Measurements from ENCODE around the gene CCDC170.
A peak's percentile ranks its signal among the peaks of the same experiment; 100 is the strongest.
"Not testable (repeated sequence)": the region's sequence is repeated elsewhere in the genome, so short reads cannot be mapped to it uniquely, and the experiment has no call there.

The CCDC170 gene, protein sequence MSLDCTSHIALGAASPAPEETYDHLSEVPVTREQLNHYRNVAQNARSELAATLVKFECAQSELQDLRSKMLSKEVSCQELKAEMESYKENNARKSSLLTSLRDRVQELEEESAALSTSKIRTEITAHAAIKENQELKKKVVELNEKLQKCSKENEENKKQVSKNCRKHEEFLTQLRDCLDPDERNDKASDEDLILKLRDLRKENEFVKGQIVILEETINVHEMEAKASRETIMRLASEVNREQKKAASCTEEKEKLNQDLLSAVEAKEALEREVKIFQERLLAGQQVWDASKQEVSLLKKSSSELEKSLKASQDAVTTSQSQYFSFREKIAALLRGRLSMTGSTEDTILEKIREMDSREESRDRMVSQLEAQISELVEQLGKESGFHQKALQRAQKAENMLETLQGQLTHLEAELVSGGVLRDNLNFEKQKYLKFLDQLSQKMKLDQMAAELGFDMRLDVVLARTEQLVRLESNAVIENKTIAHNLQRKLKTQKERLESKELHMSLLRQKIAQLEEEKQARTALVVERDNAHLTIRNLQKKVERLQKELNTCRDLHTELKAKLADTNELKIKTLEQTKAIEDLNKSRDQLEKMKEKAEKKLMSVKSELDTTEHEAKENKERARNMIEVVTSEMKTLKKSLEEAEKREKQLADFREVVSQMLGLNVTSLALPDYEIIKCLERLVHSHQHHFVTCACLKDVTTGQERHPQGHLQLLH
- total RNA-seq = 0 reads per million in 3 donors

- Histone ChIP-seq H3K4me1 (ENCODE audit: control insufficient read depth, insufficient read depth, low read length, poor library complexity, severe bottlenecking) (peaks cover 4% of the 10 kb centered on the region), H3K36me3 (ENCODE audit: control insufficient read depth, insufficient read depth, low read length) (no peaks in the 10 kb centered on the region), H3K9me3 (ENCODE audit: control insufficient read depth, low read length) (no peaks in the 10 kb centered on the region), H3K4me3 (ENCODE audit: insufficient read depth, low read depth, low read length, poor library complexity, severe bottlenecking) (peak within 1 kb of the TSS; percentile 46), H3K27me3 (replicated peaks; ENCODE audit: control insufficient read depth, insufficient read depth, low read length, poor library complexity, severe bottlenecking) (peaks cover 22% of the 10 kb centered on the region), H3K27ac (ENCODE audit: insufficient read depth, low read length, poor library complexity, severe bottlenecking) (no peak within 1 kb of the TSS)
- no peak for DNase-seq
Observed at GRCh38 chr6:151493804-151494234, at the start of gene CCDC170. CCDC170 (plus strand) TSS chr6:151494017; CDS start chr6:151494129, 112 bp downstream.

- Histone ChIP-seq H3K9me3 (ENCODE audit: control insufficient read depth, low read length) (no peaks in the 10 kb centered on the region), H3K4me1 (ENCODE audit: control insufficient read depth, insufficient read depth, low read length, poor library complexity, severe bottlenecking) (no peaks in the 10 kb centered on the region), H3K27me3 (replicated peaks; ENCODE audit: control insufficient read depth, insufficient read depth, low read length, poor library complexity, severe bottlenecking) (no peaks in the 10 kb centered on the region), H3K36me3 (ENCODE audit: control insufficient read depth, insufficient read depth, low read length) (peaks cover 4% of the 10 kb centered on the region), H3K27ac (ENCODE audit: insufficient read depth, low read length, poor library complexity, severe bottlenecking) (no peak overlapping the region), H3K4me3 (ENCODE audit: insufficient read depth, low read depth, low read length, poor library complexity, severe bottlenecking) (no peak overlapping the region)
- no peak for DNase-seq
Observed at GRCh38 chr6:151445482-151445881, 48.3 kb upstream of the CCDC170 start.

GRCh38 chr6:151447237-151447636 lies 46.6 kb upstream of the CCDC170 start:
- Histone ChIP-seq H3K4me1 (ENCODE audit: control insufficient read depth, insufficient read depth, low read length, poor library complexity, severe bottlenecking) (peaks cover 5% of the 10 kb centered on the region), H3K36me3 (ENCODE audit: control insufficient read depth, insufficient read depth, low read length) (no peaks in the 10 kb centered on the region), H3K4me3 (ENCODE audit: insufficient read depth, low read depth, low read length, poor library complexity, severe bottlenecking) (no peak overlapping the region), H3K9me3 (ENCODE audit: control insufficient read depth, low read length) (no peaks in the 10 kb centered on the region), H3K27me3 (replicated peaks; ENCODE audit: control insufficient read depth, insufficient read depth, low read length, poor library complexity, severe bottlenecking) (no peaks in the 10 kb centered on the region), H3K27ac (ENCODE audit: insufficient read depth, low read length, poor library complexity, severe bottlenecking) (no peak overlapping the region)
- DNase-seq = no peak

GRCh38 chr6:151448623-151449022 lies 45.2 kb upstream of the CCDC170 start:
- no peak for DNase-seq

DNA sequence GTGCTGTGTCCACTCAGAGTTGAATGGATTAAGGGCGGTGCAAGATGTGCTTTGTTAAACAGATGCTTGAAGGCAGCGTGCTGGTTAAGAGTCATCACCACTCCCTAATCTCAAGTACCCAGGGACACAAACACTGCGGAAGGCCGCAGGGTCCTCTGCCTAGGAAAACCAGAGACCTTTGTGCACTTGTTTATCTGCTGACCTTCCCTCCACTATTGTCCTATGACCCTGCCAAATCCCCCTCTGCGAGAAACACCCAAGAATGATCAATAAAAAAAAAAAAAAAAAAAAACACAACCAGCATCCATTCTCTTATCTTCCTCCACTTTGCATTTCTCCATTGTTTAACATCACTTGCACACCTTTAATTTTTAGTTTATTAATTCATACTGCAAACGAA lies 42.9 kb upstream of the CCDC170 start:
- not testable (repeated sequence) for H3K36me3 ChIP-seq (ENCODE audit: control insufficient read depth, insufficient read depth, low read length); DNase-seq; H3K4me3 ChIP-seq (ENCODE audit: insufficient read depth, low read depth, low read length, poor library complexity, severe bottlenecking); H3K27ac ChIP-seq (ENCODE audit: insufficient read depth, low read length, poor library complexity, severe bottlenecking); H3K9me3 ChIP-seq (ENCODE audit: control insufficient read depth, low read length); H3K27me3 ChIP-seq (replicated peaks; ENCODE audit: control insufficient read depth, insufficient read depth, low read length, poor library complexity, severe bottlenecking)
- H3K4me1 ChIP-seq (ENCODE audit: control insufficient read depth, insufficient read depth, low read length, poor library complexity, severe bottlenecking) = peaks cover 20% of the 10 kb centered on the region

More at GRCh38 chr6:151448623-151449022, 45.2 kb upstream of the CCDC170 start:
- Histone ChIP-seq H3K4me3 (ENCODE audit: insufficient read depth, low read depth, low read length, poor library complexity, severe bottlenecking) (no peak overlapping the region), H3K36me3 (ENCODE audit: control insufficient read depth, insufficient read depth, low read length) (no peaks in the 10 kb centered on the region), H3K27me3 (replicated peaks; ENCODE audit: control insufficient read depth, insufficient read depth, low read length, poor library complexity, severe bottlenecking) (no peaks in the 10 kb centered on the region), H3K9me3 (ENCODE audit: control insufficient read depth, low read length) (no peaks in the 10 kb centered on the region), H3K4me1 (ENCODE audit: control insufficient read depth, insufficient read depth, low read length, poor library complexity, severe bottlenecking) (peaks cover 13% of the 10 kb centered on the region), H3K27ac (ENCODE audit: insufficient read depth, low read length, poor library complexity, severe bottlenecking) (no peak overlapping the region)

DNA sequence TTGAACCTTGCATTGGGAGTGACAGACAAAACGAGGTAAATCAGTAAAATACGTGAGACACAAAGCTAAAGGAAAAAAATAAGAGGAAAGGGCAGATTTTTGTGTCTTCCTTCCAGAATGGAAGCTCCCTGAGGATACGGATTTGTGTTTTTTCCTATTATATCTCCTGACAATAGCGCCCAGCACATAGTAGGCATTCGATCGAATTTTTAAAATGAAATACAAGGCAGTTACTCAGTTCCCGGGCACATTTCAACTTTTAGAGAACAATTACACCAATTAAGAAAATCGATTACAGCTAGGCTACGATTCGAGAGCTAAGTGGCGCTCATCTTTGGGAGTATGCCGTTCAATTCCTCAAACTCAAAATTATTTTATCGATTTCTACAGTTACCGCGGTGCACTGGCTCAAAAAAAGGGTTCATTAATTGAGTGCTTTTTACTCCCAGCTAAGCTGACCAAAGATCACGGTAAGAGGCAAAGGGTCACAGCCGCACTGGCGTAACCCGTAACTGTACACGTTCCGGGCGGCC lies 42.3 kb upstream of the CCDC170 start:
- Histone ChIP-seq H3K4me1 (ENCODE audit: control insufficient read depth, insufficient read depth, low read length, poor library complexity, severe bottlenecking) (peaks cover 20% of the 10 kb centered on the region), H3K27me3 (replicated peaks; ENCODE audit: control insufficient read depth, insufficient read depth, low read length, poor library complexity, severe bottlenecking) (no peaks in the 10 kb centered on the region), H3K4me3 (ENCODE audit: insufficient read depth, low read depth, low read length, poor library complexity, severe bottlenecking) (peak overlapping the region; percentile 83), H3K27ac (ENCODE audit: insufficient read depth, low read length, poor library complexity, severe bottlenecking) (peak overlapping the region; percentile 86), H3K9me3 (ENCODE audit: control insufficient read depth, low read length) (no peaks in the 10 kb centered on the region), H3K36me3 (ENCODE audit: control insufficient read depth, insufficient read depth, low read length) (no peaks in the 10 kb centered on the region)
- no peak for DNase-seq

DNA sequence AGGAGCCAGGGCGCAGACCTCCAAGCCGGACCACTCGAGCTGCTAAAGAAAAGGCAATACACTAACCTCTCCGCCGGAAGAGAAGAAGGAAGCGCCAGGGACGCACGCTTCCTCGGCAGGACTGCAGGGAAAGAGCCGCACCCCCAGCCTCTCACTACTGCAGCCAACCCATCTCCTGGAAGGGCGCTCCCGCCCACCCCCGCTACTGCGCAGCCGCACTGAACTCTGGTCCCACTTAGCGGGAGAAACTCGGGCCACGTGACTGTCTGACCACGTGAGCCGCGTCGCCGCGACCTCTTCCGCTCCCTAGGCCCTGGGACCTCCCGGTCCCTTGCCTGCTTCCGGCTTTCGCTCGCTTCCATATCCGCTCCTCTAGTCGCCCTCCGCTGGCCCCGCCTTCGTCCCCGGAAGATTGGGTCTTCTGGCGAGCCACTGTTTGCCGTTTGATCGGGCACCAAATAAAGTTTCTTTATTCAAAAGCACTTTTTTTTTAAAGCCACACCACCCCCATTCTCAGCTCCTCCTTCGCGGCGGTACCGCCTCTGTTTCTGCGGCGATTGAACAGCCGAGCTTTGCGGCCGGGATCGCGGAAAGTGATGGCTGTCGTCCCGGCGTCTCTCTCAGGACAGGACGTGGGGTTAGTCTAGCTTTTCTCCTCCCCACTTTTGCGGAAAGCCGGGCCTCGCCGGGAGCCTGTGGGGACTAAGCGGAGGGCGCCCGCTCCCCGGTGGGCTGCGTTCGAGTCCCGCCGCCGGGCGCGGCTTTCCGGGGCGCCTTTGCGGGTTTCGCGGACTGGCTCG lies 41.7 kb upstream of the CCDC170 start, which contains the start of gene RMND1:
TSS of gene RMND1 (minus strand) at position 177 of the 800 bp plus-strand sequence. CDS start 6,315 bp downstream, outside the sequence.
- Histone ChIP-seq H3K36me3 (ENCODE audit: control insufficient read depth, insufficient read depth, low read length) (no peaks in the 10 kb centered on the region), H3K27ac (ENCODE audit: insufficient read depth, low read length, poor library complexity, severe bottlenecking) (peak within 1 kb of the TSS; percentile 86), H3K27me3 (replicated peaks; ENCODE audit: control insufficient read depth, insufficient read depth, low read length, poor library complexity, severe bottlenecking) (no peaks in the 10 kb centered on the region), H3K9me3 (ENCODE audit: control insufficient read depth, low read length) (no peaks in the 10 kb centered on the region), H3K4me3 (ENCODE audit: insufficient read depth, low read depth, low read length, poor library complexity, severe bottlenecking) (peak within 1 kb of the TSS; percentile 95), H3K4me1 (ENCODE audit: control insufficient read depth, insufficient read depth, low read length, poor library complexity, severe bottlenecking) (peaks cover 20% of the 10 kb centered on the region)
- DNase-seq = peak; percentile 99

DNA sequence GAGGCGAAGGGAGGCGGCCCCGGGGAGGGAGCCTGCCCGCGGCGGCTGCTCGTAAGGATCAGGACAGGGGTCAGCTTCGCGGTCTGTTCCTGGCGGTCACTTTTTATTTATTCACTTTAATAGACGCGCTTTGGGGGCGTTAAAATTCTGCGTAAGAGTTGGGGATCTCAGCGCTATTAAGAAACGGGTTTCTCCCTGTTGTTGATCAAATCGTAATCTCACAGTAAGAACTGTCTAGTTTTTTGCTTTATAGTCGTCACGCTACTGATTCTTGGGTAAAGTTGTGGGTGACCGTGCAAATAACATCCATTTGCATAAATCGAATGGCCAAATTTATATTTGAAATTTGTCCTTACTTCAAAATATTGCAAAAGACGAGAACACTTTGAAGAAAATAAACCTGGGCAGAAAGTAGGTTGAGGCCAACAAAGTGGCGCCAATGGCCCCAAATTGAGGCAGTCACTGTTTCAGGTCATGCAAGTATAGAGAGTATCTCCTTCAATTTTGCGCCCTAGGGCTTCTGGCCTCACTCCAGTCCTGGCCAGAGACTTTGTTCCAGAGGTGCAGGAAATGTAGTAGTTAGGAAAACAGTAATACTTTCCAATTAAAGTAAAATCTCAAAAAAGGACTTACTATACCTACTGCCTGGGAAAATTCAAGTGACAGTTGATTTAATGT lies 40.9 kb upstream of the CCDC170 start:
- H3K4me1 ChIP-seq (ENCODE audit: control insufficient read depth, insufficient read depth, low read length, poor library complexity, severe bottlenecking) = peaks cover 20% of the 10 kb centered on the region
- peaks cover 5% of the 10 kb centered on the region for H3K36me3 ChIP-seq (ENCODE audit: control insufficient read depth, insufficient read depth, low read length)
- H3K27me3 ChIP-seq (replicated peaks; ENCODE audit: control insufficient read depth, insufficient read depth, low read length, poor library complexity, severe bottlenecking) = no peaks in the 10 kb centered on the region
- H3K27ac ChIP-seq (ENCODE audit: insufficient read depth, low read length, poor library complexity, severe bottlenecking) = peak overlapping the region; percentile 86
- DNase-seq = no peak
- H3K4me3 ChIP-seq (ENCODE audit: insufficient read depth, low read depth, low read length, poor library complexity, severe bottlenecking) = peak overlapping the region; percentile 95
- no peaks in the 10 kb centered on the region for H3K9me3 ChIP-seq (ENCODE audit: control insufficient read depth, low read length)

GRCh38 chr6:151455751-151456398 lies 37.9 kb upstream of the CCDC170 start:
- not testable (repeated sequence) for H3K27me3 ChIP-seq (replicated peaks; ENCODE audit: control insufficient read depth, insufficient read depth, low read length, poor library complexity, severe bottlenecking); H3K27ac ChIP-seq (ENCODE audit: insufficient read depth, low read length, poor library complexity, severe bottlenecking); DNase-seq; H3K4me3 ChIP-seq (ENCODE audit: insufficient read depth, low read depth, low read length, poor library complexity, severe bottlenecking); H3K9me3 ChIP-seq (ENCODE audit: control insufficient read depth, low read length)
- H3K36me3 ChIP-seq (ENCODE audit: control insufficient read depth, insufficient read depth, low read length) = peaks cover 19% of the 10 kb centered on the region
- H3K4me1 ChIP-seq (ENCODE audit: control insufficient read depth, insufficient read depth, low read length, poor library complexity, severe bottlenecking) = peaks cover 20% of the 10 kb centered on the region
